Measurements from ENCODE around the gene LRCH4. TPM values are rescaled to one million over a fixed set of nuclear protein-coding genes. Genes with fewer than 3 reads are reported as not detected.

Gene LRCH4
- total and polyA plus RNA-seq, 9 of the 15 experiments (the other 6 are each of a cell fraction or from before 2014, with no cell fraction given) = 0.06 to 63.3 (median 15.0) TPM

- no peak for TF ChIP-seq JUN (IDR thresholded peaks at IDR 0.05; ENCODE audit: borderline replicate concordance, low read depth, low read length)
- TF ChIP-seq JUN (CRISPR knock-in tag; IDR thresholded peaks at IDR 0.05; ENCODE audit: borderline replicate concordance) = no peak
- TF ChIP-seq BCL6 (CRISPR knock-in tag; IDR thresholded peaks at IDR 0.05) = no peak
- TF ChIP-seq USF2 (CRISPR knock-in tag; IDR thresholded peaks at IDR 0.05) = peak; percentile 91
- no peak for TF ChIP-seq SMAD2 (IDR thresholded peaks at IDR 0.05; ENCODE audit: low read depth, low read length)
- no peak for TF ChIP-seq MCM5 (IDR thresholded peaks at IDR 0.05; ENCODE audit: low read depth)
- no peak for TF ChIP-seq TCFL5 (CRISPR knock-in tag; conservative IDR thresholded peaks at IDR 0.05)
- no peak for TF ChIP-seq ZNF57 (CRISPR knock-in tag; IDR thresholded peaks at IDR 0.05)
- TF ChIP-seq TFE3 (CRISPR knock-in tag; IDR thresholded peaks at IDR 0.05) = peak; percentile 92
- no peak for TF ChIP-seq PREB (CRISPR knock-in tag; IDR thresholded peaks at IDR 0.05)
- peak; percentile 82 for TF ChIP-seq BHLHE40 (IDR thresholded peaks at IDR 0.05; ENCODE audit: low read length)
- no peak for TF ChIP-seq MCM3 (IDR thresholded peaks at IDR 0.05)
- TF ChIP-seq SOX6 (IDR thresholded peaks at IDR 0.05) = peak; percentile 65; the same call in 1 of the 2 replicates
- no peak for TF ChIP-seq MLLT1 (IDR thresholded peaks at IDR 0.05)
- TF ChIP-seq HINFP (tag; conservative IDR thresholded peaks at IDR 0.05; ENCODE audit: low read depth) = 0 out of 2 replicates have a peak, but pooled peaks have one; percentile 26
- TF ChIP-seq SMARCB1 (IDR thresholded peaks at IDR 0.05; ENCODE audit: insufficient read length, low read depth) = no peak
- TF ChIP-seq ZNF764 (CRISPR knock-in tag; IDR thresholded peaks at IDR 0.05; ENCODE audit: low read depth) = no peak
- no peak for TF ChIP-seq E2F1 (CRISPR knock-in tag; IDR thresholded peaks at IDR 0.05)
- TF ChIP-seq UBTF (IDR thresholded peaks at IDR 0.05; ENCODE audit: borderline replicate concordance in 1 of 2, low read depth in 2 of 2, low read length in 2 of 2) = no peak
Observed at GRCh38 chr7:100547872-100548271, 38.1 kb downstream of the LRCH4 start (continued).

All from K562 (cell line).